ENCODE data around the gene KRT37.
"Not testable (repeated sequence)": the region's sequence is repeated elsewhere in the genome, so short reads cannot be mapped to it uniquely, and the experiment has no call there.

Gene KRT37

DNA sequence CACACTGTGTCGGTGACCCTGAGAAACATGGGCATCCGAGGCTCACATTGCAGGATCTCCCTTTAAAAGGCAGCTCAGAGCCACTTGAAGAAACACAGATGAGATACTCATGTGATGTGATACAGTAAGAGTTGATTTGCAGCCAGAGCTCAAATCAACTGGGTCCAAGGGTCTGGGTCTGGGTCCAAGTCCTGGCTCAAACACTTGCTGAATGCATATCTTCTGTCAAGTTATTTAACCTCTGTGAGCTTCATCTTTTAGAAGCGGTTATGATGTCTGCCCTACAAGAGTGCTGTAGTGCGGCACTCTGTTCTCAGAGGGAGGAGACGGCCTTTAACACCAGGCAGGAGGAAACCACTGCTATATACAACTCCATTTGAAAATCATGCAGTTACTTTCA lies 10.0 kb upstream of the KRT37 start:
- no peak for DNase-seq (ENCODE audit: low read depth)

- no peak for DNase-seq (ENCODE audit: low read depth)
Measured at GRCh38 chr17:41434005-41434404, 9.6 kb upstream of the KRT37 start.

DNA sequence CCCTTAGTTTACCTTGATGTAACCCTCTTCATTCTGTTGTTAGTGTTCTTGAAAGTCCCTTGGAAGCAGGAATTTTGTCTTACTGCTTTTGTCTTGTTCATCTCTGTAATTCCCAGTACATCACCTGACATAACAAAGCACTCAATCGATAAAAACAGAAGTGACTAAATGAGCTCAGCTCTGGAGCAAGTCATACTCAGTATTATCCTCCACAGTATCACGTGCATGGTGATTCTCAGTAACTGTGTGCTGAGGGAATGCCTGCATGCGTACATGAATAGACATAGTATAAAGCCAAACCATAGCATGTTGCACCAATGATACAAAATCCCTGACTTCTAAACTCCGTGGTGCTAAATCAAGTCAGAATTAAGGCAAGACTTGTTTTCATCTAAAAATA lies 9.2 kb upstream of the KRT37 start:
- no peak for DNase-seq (ENCODE audit: low read depth)

DNA sequence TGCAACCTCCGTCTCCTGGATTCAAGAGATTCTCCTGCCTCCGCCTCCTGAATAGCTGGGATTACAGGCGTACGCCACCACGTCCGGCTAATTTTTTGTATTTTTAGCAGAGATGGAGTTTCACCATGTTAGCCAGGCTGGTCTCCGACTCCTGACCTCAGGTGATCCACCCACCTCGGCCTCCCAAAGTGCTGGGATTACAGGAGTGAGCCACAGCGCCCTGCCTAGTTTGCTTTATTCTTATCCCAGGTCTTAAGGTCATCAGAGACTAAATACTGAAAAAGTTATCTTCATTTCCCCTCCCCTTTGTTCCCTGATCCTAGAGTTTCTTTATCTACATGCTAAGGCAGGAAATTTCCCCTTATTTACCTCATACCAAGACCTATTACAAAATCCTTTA lies 6.0 kb upstream of the KRT37 start:
- DNase-seq (ENCODE audit: low read depth) = not testable (repeated sequence)

DNA sequence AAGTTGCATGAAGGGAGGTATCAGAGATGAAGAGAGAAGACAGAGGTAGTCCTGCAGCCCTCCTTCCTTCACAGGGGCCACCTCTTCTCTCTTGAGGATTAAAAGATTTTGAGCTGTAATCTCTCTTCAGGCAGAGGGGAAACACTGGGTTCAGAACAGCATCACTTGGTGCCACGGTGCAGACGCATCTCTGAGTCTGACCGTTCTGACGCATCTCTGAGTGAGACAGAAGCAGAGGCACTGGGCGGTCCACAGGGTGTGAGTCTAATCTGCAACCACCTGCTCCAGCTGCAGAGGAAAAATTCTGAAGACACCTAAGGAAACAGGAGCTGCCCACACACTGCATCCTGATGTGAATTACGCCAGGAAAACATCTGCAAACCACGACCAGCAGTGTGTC lies 5.3 kb upstream of the KRT37 start:
- no peak for DNase-seq (ENCODE audit: low read depth)

- DNase-seq (ENCODE audit: low read depth) = no peak
Measured at GRCh38 chr17:41428591-41429291, 4.4 kb upstream of the KRT37 start.

DNA sequence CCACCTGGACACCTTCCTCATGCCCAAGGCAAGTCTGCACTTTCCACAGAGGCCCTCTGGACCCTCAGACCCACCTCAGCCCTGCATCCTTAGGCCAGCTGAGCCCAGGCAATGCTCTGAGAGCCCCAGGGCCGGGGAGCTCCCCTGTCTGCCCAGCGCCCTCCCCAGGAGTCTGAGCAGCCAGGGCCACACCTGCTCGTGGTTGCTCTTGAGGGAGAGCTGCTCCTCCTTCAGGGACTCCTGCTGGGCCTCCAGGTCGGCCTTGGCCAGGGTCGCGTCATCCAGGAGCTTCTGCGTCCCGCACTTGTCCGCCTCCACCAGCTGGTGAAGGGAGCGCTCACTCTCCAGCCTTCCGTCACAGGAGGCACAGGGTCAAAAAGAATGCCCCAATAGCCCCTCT lies 1.8 kb downstream of the KRT37 start:
- not testable (repeated sequence) for DNase-seq (ENCODE audit: low read depth)

GRCh38 chr17:41421617-41422016 lies 2.8 kb downstream of the KRT37 start:
- DNase-seq (ENCODE audit: low read depth) = no peak

GRCh38 chr17:41421116-41421515 lies 3.3 kb downstream of the KRT37 start:
- DNase-seq (ENCODE audit: low read depth) = peak; percentile 52

GRCh38 chr17:41420134-41420533 lies 4.3 kb downstream of the KRT37 start:
- DNase-seq (ENCODE audit: low read depth) = no peak

DNA sequence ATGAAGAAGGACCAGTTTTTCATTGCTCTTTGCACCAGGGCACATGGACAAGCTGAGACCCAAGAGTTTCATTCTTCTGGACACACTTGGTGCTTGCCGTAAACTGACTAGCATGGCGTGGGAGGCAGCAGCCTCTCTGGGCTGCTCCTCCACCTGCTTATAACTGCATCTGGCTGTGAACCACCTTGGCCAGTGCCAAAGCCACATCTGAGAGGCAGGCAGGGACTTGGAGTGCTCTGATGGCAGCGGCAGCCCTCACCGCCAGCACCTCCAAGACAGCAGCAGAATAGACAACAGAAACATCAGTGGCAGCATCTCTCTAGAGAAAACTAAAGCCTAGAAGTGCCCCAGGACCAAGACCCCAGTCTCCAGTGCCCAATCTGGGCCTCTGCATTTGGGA lies 4.7 kb downstream of the KRT37 start:
- no peak for DNase-seq (ENCODE audit: low read depth)

DNA sequence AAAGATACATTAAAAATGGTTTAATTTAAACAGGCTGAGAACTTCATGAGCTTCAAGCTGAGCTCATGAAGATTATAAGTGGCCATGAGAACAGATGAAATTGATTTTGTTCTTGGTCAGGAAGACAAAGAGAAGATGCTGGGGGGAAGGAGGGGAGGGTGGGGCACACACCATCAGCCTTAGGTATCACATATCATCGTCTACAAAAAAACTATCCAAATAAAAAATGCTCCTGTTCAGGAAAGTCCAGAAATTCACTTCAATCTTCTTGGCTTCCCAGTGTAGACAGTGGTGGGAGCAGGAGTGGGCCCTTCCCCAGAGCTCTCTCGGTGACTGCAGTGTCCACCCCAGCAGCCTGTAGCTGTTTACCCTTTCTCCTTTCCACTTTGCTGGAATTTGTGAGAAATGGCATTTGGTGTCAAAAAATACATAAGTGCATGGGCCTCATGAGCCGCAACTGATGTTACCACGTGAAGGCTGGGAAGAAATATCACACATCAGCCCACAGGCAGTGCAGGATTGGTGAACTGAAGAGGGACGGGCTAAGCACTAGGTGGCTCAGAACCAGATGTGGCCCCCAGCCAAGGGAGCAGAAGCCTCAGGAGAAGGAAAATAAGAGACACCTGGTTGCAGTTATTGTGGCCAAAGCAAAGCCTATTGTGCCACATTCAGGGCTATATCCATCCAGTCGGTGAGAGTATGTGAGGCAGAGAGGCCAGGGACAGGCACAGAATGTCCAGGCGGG lies 6.1 kb downstream of the KRT37 start:
- DNase-seq (ENCODE audit: low read depth) = no peak

DNA sequence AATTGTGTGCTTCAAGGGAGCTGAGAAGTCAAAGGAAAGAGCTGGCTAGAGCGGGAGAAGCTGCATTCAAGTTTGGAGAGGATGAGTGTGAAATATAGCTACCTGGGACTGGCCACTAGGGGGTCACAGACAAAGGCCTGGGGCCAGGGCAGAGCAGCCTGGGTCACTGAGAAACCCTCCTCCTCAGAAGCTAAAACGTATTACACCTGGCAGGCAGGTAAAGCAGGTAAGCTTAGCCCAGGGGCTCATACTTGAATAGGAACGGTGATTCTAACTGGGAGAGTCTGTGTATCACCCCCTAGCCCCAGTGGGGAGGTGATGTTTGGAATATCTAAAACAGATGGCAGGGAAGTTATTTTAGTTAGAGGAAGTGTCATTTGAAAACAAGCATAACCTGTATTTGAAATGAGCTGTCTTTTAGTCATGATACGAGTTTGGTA lies 6.8 kb downstream of the KRT37 start:
- no peak for DNase-seq (ENCODE audit: low read depth)

DNA sequence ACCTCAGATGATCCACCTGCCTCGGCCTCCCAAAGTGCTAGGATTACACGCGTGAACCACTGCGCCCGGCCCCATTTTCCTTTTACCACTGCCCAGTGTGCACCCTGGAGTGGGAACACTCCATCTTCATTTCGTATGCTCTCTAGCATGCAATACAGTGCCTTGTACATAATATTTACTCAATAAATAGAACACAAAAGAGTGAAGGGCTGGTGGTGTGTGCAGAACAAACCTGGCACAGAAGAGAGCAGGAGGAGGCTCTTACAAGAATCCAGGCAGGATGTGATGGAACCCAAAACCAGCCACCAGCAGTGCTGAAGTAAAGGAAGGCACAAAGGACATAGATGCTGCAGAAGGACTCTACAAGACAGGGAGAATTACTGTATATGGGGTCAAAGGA lies 7.3 kb downstream of the KRT37 start:
- no peak for DNase-seq (ENCODE audit: low read depth)

DNA sequence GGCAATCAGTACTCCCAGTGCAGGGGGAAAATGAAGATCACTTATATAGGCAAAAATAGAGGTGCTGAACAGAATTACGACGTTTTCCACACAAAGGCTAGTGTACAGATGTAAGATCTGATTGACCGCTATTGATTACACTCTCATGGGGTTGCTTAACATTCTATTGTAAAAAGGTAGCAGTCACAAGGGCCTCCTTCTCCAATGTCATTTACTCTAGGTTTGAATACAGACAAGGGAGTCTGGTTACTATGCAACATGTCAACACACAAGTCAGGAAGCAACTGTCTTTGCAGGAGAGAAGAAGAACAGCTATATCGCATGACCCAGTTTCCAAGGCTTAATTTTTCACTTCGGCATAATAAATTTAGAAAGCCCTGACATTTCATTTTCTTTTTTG lies 7.9 kb downstream of the KRT37 start:
- DNase-seq (ENCODE audit: low read depth) = no peak

GRCh38 chr17:41415833-41416335 lies 8.5 kb downstream of the KRT37 start:
- peak; percentile 41 for DNase-seq (ENCODE audit: low read depth)

DNA sequence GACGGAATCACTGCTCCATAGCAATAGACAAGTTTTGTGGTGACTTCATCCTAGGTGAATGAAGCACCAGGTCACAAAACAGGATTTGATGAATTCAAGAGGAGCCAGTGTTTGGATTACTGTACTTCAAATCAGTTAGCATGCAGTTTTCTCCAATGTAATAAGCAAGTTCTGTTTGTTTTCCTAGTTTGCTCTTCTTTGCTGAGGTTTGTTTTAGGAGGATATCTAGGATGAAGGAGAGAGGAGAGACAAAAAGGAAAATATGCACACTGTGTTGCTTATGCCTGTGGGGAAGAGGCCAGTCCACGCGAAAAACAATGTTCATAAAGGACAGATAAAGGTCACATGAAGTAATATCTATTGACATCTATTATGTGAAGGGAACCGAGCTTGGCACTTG lies 9.0 kb downstream of the KRT37 start:
- no peak for DNase-seq (ENCODE audit: low read depth)

DNA sequence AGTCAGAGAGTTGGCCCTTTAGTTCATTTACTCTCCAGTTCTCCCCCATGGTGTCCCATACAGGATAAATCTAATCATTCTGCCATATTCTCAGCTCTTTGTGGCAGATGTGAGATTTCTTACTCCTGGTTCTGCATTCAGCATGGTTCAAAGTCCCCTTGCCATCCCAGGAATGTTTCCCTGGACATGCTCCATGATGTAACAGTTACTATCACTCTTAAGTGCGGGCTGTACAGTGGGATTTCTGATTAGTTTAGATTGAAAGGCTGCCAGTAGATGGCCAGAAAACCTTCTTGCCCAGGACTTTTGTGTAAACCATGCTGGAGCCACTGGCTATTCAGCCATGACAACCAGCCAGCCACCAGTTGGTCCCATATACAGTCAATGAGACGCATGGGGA lies 10.4 kb downstream of the KRT37 start:
- DNase-seq (ENCODE audit: low read depth) = no peak

GRCh38 chr17:41413353-41413957 lies 10.9 kb downstream of the KRT37 start:
- DNase-seq (ENCODE audit: low read depth) = no peak

DNA sequence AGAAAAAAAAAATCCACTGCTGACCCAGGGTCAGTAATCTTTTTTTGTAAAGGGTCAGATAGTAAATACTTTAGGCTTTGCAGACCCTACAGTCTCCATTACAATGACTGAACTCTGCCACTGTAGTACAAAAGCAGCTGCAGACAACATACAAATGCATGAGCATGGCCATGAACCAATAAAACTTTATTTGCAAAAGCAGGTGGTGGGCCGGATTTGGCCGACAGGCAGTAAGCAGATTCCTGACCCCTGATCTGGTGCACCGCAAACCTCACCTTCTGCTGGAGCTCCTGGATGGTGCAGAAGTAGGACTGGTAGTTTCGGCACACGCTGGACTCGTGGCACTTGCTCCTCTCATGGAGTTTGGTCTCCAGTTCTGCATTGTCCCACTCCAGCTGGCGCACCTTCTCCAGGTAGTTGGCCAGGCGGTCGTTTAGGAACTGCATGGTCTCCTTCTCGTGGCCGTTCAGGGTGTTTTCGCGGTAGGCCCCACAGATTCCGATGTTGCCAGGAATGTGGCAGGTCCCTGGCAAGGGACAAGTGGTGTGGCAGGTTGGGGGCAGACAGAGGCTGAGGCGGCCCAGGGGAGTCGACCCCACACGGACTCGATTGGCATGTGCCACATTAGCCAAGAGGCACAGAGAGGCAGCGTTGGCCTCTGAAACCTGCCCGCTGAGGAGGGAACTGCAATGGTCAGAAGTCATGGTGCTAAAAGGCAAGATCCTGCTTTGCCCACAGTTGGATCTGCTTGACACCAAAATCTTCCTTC lies 13.1 kb downstream of the KRT37 start:
- no peak for DNase-seq (ENCODE audit: low read depth)

- DNase-seq (ENCODE audit: low read depth) = no peak
Measured at GRCh38 chr17:41407226-41407625, 17.2 kb downstream of the KRT37 start.

- DNase-seq (ENCODE audit: low read depth) = no peak
Measured at GRCh38 chr17:41406205-41406604, 18.2 kb downstream of the KRT37 start.
